ENCODE data around the gene CALN1. TPM values are rescaled to one million over a fixed set of nuclear protein-coding genes. Genes with fewer than 3 reads are reported as not detected.

CALN1 gene
- total and polyA plus RNA-seq, 12 donors = not detected

- peaks cover 0 to 37% (median 32%) of the 10 kb centered on the region in 7 donors for H3K27me3 ChIP-seq
- 51 to 52% methylated on average over 7 of the region's 7 CpGs for WGBS, 2 donors
- intact Hi-C loops (cut with DNase I) = no loop called here
Measured at GRCh38 chr7:72446131-72446530, 34.0 kb upstream of the CALN1 start.

GRCh38 chr7:72445580-72445979 is 33.4 kb upstream of the CALN1 start:
- Histone ChIP-seq H3K4me3 (no peak overlapping the region), H3K4me1 (no peaks in the 10 kb centered on the region), H3K27ac (no peak overlapping the region), H3K9me3 (no peaks in the 10 kb centered on the region), H3K27me3 (peaks cover 0 to 37% (median 34%) of the 10 kb centered on the region in 7 donors), H3K36me3 (no peaks in the 10 kb centered on the region)
- DNase-seq = no peak
- ATAC-seq = no peak
- 73 to 80% methylated on average over 10 of the region's 10 CpGs for WGBS, 2 donors
- no peak for TF ChIP-seq CTCF (IDR thresholded peaks at IDR 0.05)
- intact Hi-C loops (cut with DNase I) = no loop called here

More at GRCh38 chr7:72446131-72446530, 34.0 kb upstream of the CALN1 start:
- no peak overlapping the region for H3K4me3 ChIP-seq
- no peaks in the 10 kb centered on the region for H3K4me1 ChIP-seq
- TF ChIP-seq CTCF (IDR thresholded peaks at IDR 0.05) = no peak
- no peak for ATAC-seq
- H3K9me3 ChIP-seq = no peaks in the 10 kb centered on the region
- DNase-seq = no peak
- no peaks in the 10 kb centered on the region for H3K36me3 ChIP-seq
- H3K27ac ChIP-seq = no peak overlapping the region

GRCh38 chr7:72445075-72445474 is 32.9 kb upstream of the CALN1 start:
- H3K27me3 ChIP-seq = peaks cover 0 to 40% (median 30%) of the 10 kb centered on the region in 7 donors

GRCh38 chr7:72444026-72444776 is 32.1 kb upstream of the CALN1 start:
- Histone ChIP-seq H3K9me3 (no peaks in the 10 kb centered on the region), H3K27me3 (peaks cover 0 to 40% (median 30%) of the 10 kb centered on the region in 7 donors), H3K27ac (no peak overlapping the region), H3K4me3 (no peak overlapping the region), H3K36me3 (no peaks in the 10 kb centered on the region), H3K4me1 (no peaks in the 10 kb centered on the region)
- intact Hi-C loops (cut with DNase I) = no loop called here
- WGBS, 2 donors = 73 to 79% methylated on average over 8 of the region's 8 CpGs
- TF ChIP-seq CTCF (IDR thresholded peaks at IDR 0.05) = no peak
- ATAC-seq (no peak), DNase-seq (no peak)

More at GRCh38 chr7:72445075-72445474, 32.9 kb upstream of the CALN1 start:
- H3K4me3 ChIP-seq = no peak overlapping the region
- no peaks in the 10 kb centered on the region for H3K9me3 ChIP-seq
- no peak for TF ChIP-seq CTCF (IDR thresholded peaks at IDR 0.05)
- intact Hi-C loops (cut with DNase I) = no loop called here
- H3K4me1 ChIP-seq = no peaks in the 10 kb centered on the region
- DNase-seq (no peak), ATAC-seq (no peak)
- no peak overlapping the region for H3K27ac ChIP-seq
- 83 to 86% methylated on average over 6 of the region's 6 CpGs for WGBS, 2 donors
- no peaks in the 10 kb centered on the region for H3K36me3 ChIP-seq

Measured in heart right ventricle (tissue), 16 donors.